ENCODE results near the gene ELMO3.

Gene ELMO3

DNA sequence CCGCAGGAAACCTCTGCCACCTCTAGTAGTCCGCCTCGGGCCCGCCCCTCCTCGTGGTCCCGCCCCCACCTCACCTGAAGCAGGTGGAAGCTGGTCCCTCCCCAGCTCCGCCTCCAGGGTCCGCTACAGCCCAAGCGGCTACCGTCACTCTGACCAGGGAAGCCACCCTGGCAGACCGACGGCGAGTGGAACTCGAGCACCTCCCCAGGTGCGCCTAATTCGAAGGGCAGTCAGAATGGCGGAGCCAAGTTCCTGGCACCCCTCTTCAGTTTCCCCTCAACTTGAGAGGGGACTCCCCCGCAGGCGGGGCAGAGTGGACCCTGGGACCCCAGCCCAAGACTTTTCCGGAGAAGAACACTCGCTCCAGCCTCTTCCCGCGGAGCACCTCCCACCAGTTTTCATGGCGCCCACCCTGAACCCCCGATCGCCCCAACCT lies 47.8 kb downstream of the ELMO3 start:
- peak overlapping the region; percentile 47 for H3K27ac Mint-ChIP-seq
- peaks cover 44% of the 10 kb centered on the region for H3K4me1 Mint-ChIP-seq (ENCODE audit: low read depth)
- DNase-seq (ENCODE audit: low spot score): no peak
- peaks cover 16% of the 10 kb centered on the region for H3K27me3 Mint-ChIP-seq (ENCODE audit: low read depth)
- H3K9me3 Mint-ChIP-seq: no peaks in the 10 kb centered on the region
- H3K4me3 Mint-ChIP-seq: peak overlapping the region; percentile 82
- peaks cover 2% of the 10 kb centered on the region for H3K36me3 Mint-ChIP-seq (ENCODE audit: low read depth)

DNA sequence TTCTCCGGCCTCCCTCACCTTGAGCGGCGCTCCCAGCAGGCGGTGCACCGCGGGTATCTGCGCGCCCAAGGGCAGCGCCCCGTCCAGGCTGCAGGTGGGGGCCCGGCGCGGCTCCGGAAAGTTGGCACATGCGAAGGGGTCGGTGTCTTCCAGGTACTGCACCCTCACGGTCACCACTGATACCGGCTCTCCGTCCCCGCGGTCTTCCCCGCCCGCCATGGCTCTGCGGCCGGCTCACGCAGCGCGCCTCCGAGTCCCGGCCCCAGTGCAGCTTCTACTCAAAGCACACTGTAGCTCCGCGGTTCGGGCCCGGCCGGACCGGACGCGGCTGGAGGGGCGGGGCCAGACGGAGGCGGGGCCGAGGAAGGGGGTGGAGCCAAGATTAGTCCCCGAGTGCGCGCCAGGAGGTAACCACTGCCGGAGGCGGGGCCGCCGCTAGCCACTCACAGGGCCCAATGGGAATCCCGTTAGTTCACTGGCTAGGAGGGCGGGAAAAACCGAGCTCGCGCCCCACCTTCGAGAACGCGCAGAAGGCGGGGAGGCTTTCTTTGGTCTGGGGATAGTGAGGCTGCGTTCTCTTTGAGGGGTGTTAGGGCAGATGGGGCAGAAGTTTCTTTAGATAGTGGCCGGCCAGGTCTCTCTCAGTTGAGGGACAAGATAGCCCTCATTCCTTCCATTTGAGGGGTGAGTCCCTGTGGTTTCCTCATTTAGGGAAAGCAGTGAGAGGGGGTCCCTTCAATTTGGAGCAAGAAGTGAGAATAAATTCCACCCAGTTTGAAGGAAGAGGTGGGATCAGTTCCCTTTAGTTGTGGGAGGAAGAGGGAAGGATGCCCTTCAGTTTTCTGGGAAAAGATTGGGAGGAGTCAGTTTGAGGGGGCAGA lies 48.5 kb downstream of the ELMO3 start, which contains the start of gene FHOD1:
Gene FHOD1 (minus strand): TSS at position 290 of the 881 bp plus-strand sequence. CDS start 71 bp downstream, at position 219.
- peak; percentile 99 for DNase-seq (ENCODE audit: low spot score)
- H3K36me3 Mint-ChIP-seq (ENCODE audit: low read depth): peaks cover 2% of the 10 kb centered on the region
- peak within 1 kb of the TSS; percentile 80 for H3K27ac Mint-ChIP-seq
- peak within 1 kb of the TSS; percentile 82 for H3K4me3 Mint-ChIP-seq
- peaks cover 16% of the 10 kb centered on the region for H3K27me3 Mint-ChIP-seq (ENCODE audit: low read depth)
- no peaks in the 10 kb centered on the region for H3K9me3 Mint-ChIP-seq
- peaks cover 43% of the 10 kb centered on the region for H3K4me1 Mint-ChIP-seq (ENCODE audit: low read depth)

GRCh38 chr16:67248073-67248400 lies 49.1 kb downstream of the ELMO3 start:
- H3K36me3 Mint-ChIP-seq (ENCODE audit: low read depth): no peaks in the 10 kb centered on the region
- H3K4me1 Mint-ChIP-seq (ENCODE audit: low read depth): peaks cover 40% of the 10 kb centered on the region
- peaks cover 16% of the 10 kb centered on the region for H3K27me3 Mint-ChIP-seq (ENCODE audit: low read depth)
- DNase-seq (ENCODE audit: low spot score): no peak
- peak overlapping the region; percentile 71 for H3K27ac Mint-ChIP-seq
- peak overlapping the region; percentile 82 for H3K4me3 Mint-ChIP-seq
- H3K9me3 Mint-ChIP-seq: no peaks in the 10 kb centered on the region

GRCh38 chr16:67248401-67249177 lies 49.7 kb downstream of the ELMO3 start, which contains the start of gene SLC9A5:
SLC9A5 (plus strand) TSS chr16:67248979; CDS start chr16:67249015, 36 bp downstream.
- H3K4me1 Mint-ChIP-seq (ENCODE audit: low read depth): peaks cover 35% of the 10 kb centered on the region
- no peaks in the 10 kb centered on the region for H3K36me3 Mint-ChIP-seq (ENCODE audit: low read depth)
- H3K4me3 Mint-ChIP-seq: peak within 1 kb of the TSS; percentile 82
- H3K27ac Mint-ChIP-seq: peak within 1 kb of the TSS; percentile 74
- peak; percentile 48 for DNase-seq (ENCODE audit: low spot score)
- H3K27me3 Mint-ChIP-seq (ENCODE audit: low read depth): peaks cover 16% of the 10 kb centered on the region
- no peaks in the 10 kb centered on the region for H3K9me3 Mint-ChIP-seq

GRCh38 chr16:67249178-67250044 lies 50.5 kb downstream of the ELMO3 start:
- H3K27me3 Mint-ChIP-seq (ENCODE audit: low read depth): peaks cover 16% of the 10 kb centered on the region
- H3K4me3 Mint-ChIP-seq: peak overlapping the region; percentile 76
- no peaks in the 10 kb centered on the region for H3K36me3 Mint-ChIP-seq (ENCODE audit: low read depth)
- H3K27ac Mint-ChIP-seq: peak overlapping the region; percentile 74
- H3K4me1 Mint-ChIP-seq (ENCODE audit: low read depth): peaks cover 27% of the 10 kb centered on the region
- DNase-seq (ENCODE audit: low spot score): no peak
- H3K9me3 Mint-ChIP-seq: no peaks in the 10 kb centered on the region

DNA sequence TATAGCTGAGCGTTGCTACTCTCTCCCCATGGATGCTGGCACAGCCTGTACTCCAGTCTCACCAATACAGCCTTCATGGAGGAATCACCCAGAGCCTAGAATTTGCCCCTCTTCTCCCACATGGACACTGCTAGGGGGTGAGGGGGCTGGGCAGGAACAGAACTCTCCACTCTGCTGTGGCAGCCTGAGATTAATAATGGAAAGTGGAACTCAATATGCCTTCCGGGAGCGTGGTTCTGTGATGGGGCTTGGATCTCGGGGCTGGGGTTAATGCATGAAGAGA lies 51.1 kb downstream of the ELMO3 start:
- no peak for DNase-seq (ENCODE audit: low spot score)
- Mint-ChIP-seq H3K9me3 (no peaks in the 10 kb centered on the region), H3K27ac (no peak overlapping the region), H3K4me3 (peak overlapping the region; percentile 76), H3K4me1 (ENCODE audit: low read depth) (peaks cover 21% of the 10 kb centered on the region), H3K36me3 (ENCODE audit: low read depth) (no peaks in the 10 kb centered on the region), H3K27me3 (ENCODE audit: low read depth) (peaks cover 16% of the 10 kb centered on the region)

DNA sequence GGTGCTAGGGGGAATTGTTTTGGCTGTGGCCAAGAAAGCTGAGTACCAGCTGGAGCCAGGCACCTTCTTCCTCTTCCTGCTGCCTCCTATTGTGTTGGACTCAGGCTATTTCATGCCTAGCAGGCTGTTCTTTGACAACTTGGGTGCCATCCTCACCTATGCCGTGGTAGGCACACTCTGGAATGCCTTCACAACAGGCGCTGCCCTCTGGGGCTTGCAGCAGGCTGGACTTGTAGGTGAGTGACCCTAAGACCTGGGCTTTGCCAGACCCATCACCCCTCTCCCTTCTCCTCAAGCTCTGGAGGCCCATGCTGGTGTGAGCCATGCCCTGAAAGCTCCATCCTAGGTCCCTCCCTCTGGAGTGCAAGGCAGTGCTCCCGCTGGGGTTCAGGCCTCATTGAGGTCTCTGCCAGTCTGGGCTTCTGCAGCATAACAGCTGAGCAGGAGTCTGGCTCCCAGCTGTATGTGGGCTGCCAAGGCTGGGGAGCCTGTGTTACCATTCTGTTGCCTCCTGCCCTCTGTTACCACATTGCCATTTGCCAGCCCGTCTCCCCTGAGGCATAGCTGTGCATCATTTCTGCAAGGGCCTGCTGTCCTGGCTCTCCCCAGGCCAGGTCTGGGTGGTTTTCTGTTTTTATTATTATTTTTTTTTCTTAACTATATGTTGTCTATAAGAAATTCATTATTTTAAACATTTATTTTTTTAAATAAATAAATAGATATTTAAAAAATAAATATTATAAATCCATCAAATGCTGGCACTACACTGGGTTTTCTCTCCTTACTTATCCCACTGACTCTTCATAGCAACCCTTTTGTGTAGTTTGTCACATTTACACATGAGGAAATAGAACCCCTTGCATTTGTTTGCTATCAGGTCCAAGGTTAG lies 53.9 kb downstream of the ELMO3 start:
- Mint-ChIP-seq H3K27ac (no peak overlapping the region), H3K4me3 (no peak overlapping the region), H3K27me3 (ENCODE audit: low read depth) (peaks cover 12% of the 10 kb centered on the region), H3K36me3 (ENCODE audit: low read depth) (no peaks in the 10 kb centered on the region), H3K9me3 (no peaks in the 10 kb centered on the region), H3K4me1 (ENCODE audit: low read depth) (peaks cover 11% of the 10 kb centered on the region)
- no peak for DNase-seq (ENCODE audit: low spot score)

Data from T-helper 2 cell treated with Interferon-gamma antibody and Interleukin-4, amounts not matched to agents 5 μg/mL and 100 μg/mL, for 36 hours (primary cell).